Neural cell (in vitro differentiated cells): ENCODE results near the gene ISG20L2. TPM values are rescaled to one million over a fixed set of nuclear protein-coding genes. Genes with fewer than 3 reads are reported as not detected.

Experiments used
- H2AFZ ChIP-seq: fragments of 200-600, 300-800 bp; sonication (generic), shearing (Covaris generic); 2 replicates; pipeline ENCODE4 v1.6.0; 2014; ENCODE audit warnings: low read depth, mild to moderate bottlenecking, antibody characterized with exemption, low read length, moderate library complexity
- H3F3A ChIP-seq: fragments of 200-600 bp; shearing (Covaris generic); 2 replicates; pipeline ENCODE4 v1.6.1; 2016; ENCODE audit warnings: mild to moderate bottlenecking, moderate library complexity, mixed read lengths, antibody characterized with exemption, low read length; ENCODE audit not compliant: insufficient read depth, poor library complexity, severe bottlenecking
- H3K27ac ChIP-seq: fragments of 200-600, 300-800 bp; sonication (generic), shearing (Covaris generic); 2 replicates; pipeline ENCODE4 v1.5.1; 2014; ENCODE audit warnings: mild to moderate bottlenecking, low read length, moderate library complexity
- H3K27me3 ChIP-seq: fragments of 300-800, 200-600 bp; sonication (generic), shearing (Covaris generic); 2 replicates; pipeline ENCODE4 v1.6.0; 2014; ENCODE audit warnings: mild to moderate bottlenecking, low read depth, low read length, moderate library complexity; ENCODE audit not compliant: insufficient read depth
- H3K36me3 ChIP-seq: fragments of 300-800, 200-600 bp; sonication (generic), shearing (Covaris generic); 2 replicates; pipeline ENCODE4 v1.5.1; 2014; ENCODE audit warnings: mild to moderate bottlenecking, antibody characterized with exemption, low read length, moderate library complexity; ENCODE audit not compliant: insufficient read depth
- H3K4me2 ChIP-seq: fragments of 300-800, 200-600 bp; sonication (generic), shearing (Covaris generic); 2 replicates; pipeline ENCODE4 v1.6.0; 2014; ENCODE audit warnings: mild to moderate bottlenecking, low read length
- H3K4me3 ChIP-seq: fragments of 300-800, 200-600 bp; sonication (generic), shearing (Covaris generic); 2 replicates; pipeline ENCODE4 v1.5.1; 2014; ENCODE audit warnings: mild to moderate bottlenecking, low read length, moderate library complexity
- H3K79me2 ChIP-seq: fragments of 200-600 bp; shearing (Covaris generic); replicated peaks from 2 replicates; pipeline ENCODE4 v1.6.0; 2014; ENCODE audit warnings: mild to moderate bottlenecking, low read length, moderate library complexity; ENCODE audit not compliant: insufficient read depth
- H3K9ac ChIP-seq: fragments of 300-800, 200-600 bp; sonication (generic), shearing (Covaris generic); 2 replicates; pipeline ENCODE4 v1.6.1; 2016; ENCODE audit warnings: mild to moderate bottlenecking, low read length, mixed read lengths
- H3K9me2 ChIP-seq: fragments of 200-600 bp; shearing (Covaris generic); 2 replicates; pipeline ENCODE4 v1.6.1; 2016; ENCODE audit warnings: mild to moderate bottlenecking, low read length, mixed read lengths; ENCODE audit not compliant: insufficient read depth
- H3K9me3 ChIP-seq: fragments of 200-600, 300-800 bp; sonication (generic), shearing (Covaris generic); 2 replicates; pipeline ENCODE4 v1.6.1; 2016; ENCODE audit warnings: mild to moderate bottlenecking, mixed run types, low read length, moderate library complexity, mixed read lengths
- H4K20me1 ChIP-seq: fragments of 200-600 bp; shearing (Covaris generic); 2 replicates; pipeline ENCODE4 v1.6.1; 2016; ENCODE audit warnings: mild to moderate bottlenecking, mixed run types; ENCODE audit not compliant: insufficient read depth
- CTCF ChIP-seq: fragments of 450-650 bp; IDR thresholded peaks from 2 replicates; pipeline ENCODE4 v1.5.1; 2014; ENCODE audit warnings: antibody characterized with exemption, mild to moderate bottlenecking, moderate library complexity; ENCODE audit not compliant: poor library complexity, severe bottlenecking
- EP300 ChIP-seq: fragments of 450-650 bp; conservative IDR thresholded peaks from 2 replicates; pipeline ENCODE4 v1.6.1; 2014; ENCODE audit warnings: antibody characterized with exemption, mild to moderate bottlenecking, moderate library complexity; ENCODE audit not compliant: poor library complexity, severe bottlenecking
- EZH2 ChIP-seq: fragments of 200-600, 300-800 bp; shearing (Covaris generic), sonication (generic); IDR thresholded peaks from 2 replicates; pipeline ENCODE4 v1.6.1; 2014; ENCODE audit warnings: antibody characterized with exemption, low read length, borderline replicate concordance, mild to moderate bottlenecking; ENCODE audit not compliant: insufficient read depth, poor library complexity, severe bottlenecking
- MXI1 ChIP-seq: fragments of 450-650 bp; conservative IDR thresholded peaks from 2 replicates; pipeline ENCODE4 v1.6.1; 2014; ENCODE audit warnings: antibody characterized with exemption, mild to moderate bottlenecking; ENCODE audit not compliant: poor library complexity, severe bottlenecking
- POLR2AphosphoS5 ChIP-seq: IDR thresholded peaks from 2 replicates; pipeline ENCODE4 v1.6.1; 2012
- RAD21 ChIP-seq: fragments of 450-650 bp; conservative IDR thresholded peaks from 2 replicates; pipeline ENCODE4 v1.6.1; 2014; ENCODE audit warnings: antibody characterized with exemption, mild to moderate bottlenecking, moderate library complexity
- REST ChIP-seq: IDR thresholded peaks from 2 replicates; pipeline ENCODE4 v1.6.1; 2012; ENCODE audit warnings: borderline replicate concordance
- SMC3 ChIP-seq: fragments of 450-650 bp; conservative IDR thresholded peaks from 2 replicates; pipeline ENCODE4 v1.6.1; 2014; ENCODE audit warnings: antibody characterized with exemption, mild to moderate bottlenecking, moderate library complexity; ENCODE audit not compliant: poor library complexity
- polyA plus RNA-seq: library from polyadenylated mRNA; depleted of rRNA; stranded (reverse); fragments of >200 nt; gene quantifications from 2 replicates; pipeline ENCODE4 v1.2.3, GENCODE V29; 2014

The ISG20L2 gene
- polyA plus RNA-seq, 1 donor from 2014 or later = 8.5 TPM

GRCh38 chr1:156676820-156677615, 51.5 kb downstream of the ISG20L2 start, which contains the start of gene NES:
Gene NES (minus strand): TSS chr1:156677407. CDS start chr1:156677264, 143 bp downstream.
- H3K9me3 ChIP-seq = no peaks in the 10 kb centered on the region
- H3K79me2 ChIP-seq = peaks cover 47% of the 10 kb centered on the region
- H3K9ac ChIP-seq = peak within 1 kb of the TSS; percentile 61
- H3K27ac ChIP-seq = peak within 1 kb of the TSS; percentile 20
- TF ChIP-seq CTCF (no peak), POLR2AphosphoS5 (peak; percentile 17), REST (peak; percentile 37), MXI1 (no peak), EZH2 (no peak)
- no peak within 1 kb of the TSS for H3K4me2 ChIP-seq
- H3K9me2 ChIP-seq = no peaks in the 10 kb centered on the region
- H2AFZ ChIP-seq = no peak within 1 kb of the TSS
- H3F3A ChIP-seq = no peaks in the 10 kb centered on the region
- peaks cover 4% of the 10 kb centered on the region for H3K27me3 ChIP-seq
- no peaks in the 10 kb centered on the region for H3K36me3 ChIP-seq
- H4K20me1 ChIP-seq = no peaks in the 10 kb centered on the region
- H3K4me3 ChIP-seq = peak within 1 kb of the TSS; percentile 64

GRCh38 chr1:156676114-156676819, 52.3 kb downstream of the ISG20L2 start:
- peaks cover 47% of the 10 kb centered on the region for H3K79me2 ChIP-seq

More at GRCh38 chr1:156676114-156676819, 52.3 kb downstream of the ISG20L2 start:
- H3K4me3 ChIP-seq = peak overlapping the region; percentile 64
- peaks cover 4% of the 10 kb centered on the region for H3K27me3 ChIP-seq
- H4K20me1 ChIP-seq = no peaks in the 10 kb centered on the region
- no peaks in the 10 kb centered on the region for H3F3A ChIP-seq
- no peak overlapping the region for H3K4me2 ChIP-seq
- H3K9me2 ChIP-seq = no peaks in the 10 kb centered on the region
- no peaks in the 10 kb centered on the region for H3K36me3 ChIP-seq
- H2AFZ ChIP-seq = no peak overlapping the region
- TF ChIP-seq POLR2AphosphoS5 (no peak), EZH2 (no peak), EP300 (no peak), RAD21 (no peak), MXI1 (peak; percentile 29), SMC3 (no peak), CTCF (no peak), REST (no peak)
- H3K27ac ChIP-seq = no peak overlapping the region
- peak overlapping the region; percentile 61 for H3K9ac ChIP-seq
- no peaks in the 10 kb centered on the region for H3K9me3 ChIP-seq
